K562 (cell line): ENCODE measurements around the gene ERCC6. TPM values are rescaled to one million over a fixed set of nuclear protein-coding genes. Genes with fewer than 3 reads are reported as not detected.

Experiments used
- BRF1 ChIP-seq: IDR thresholded peaks from 3 replicates; pipeline ENCODE4 v1.6.1; 2011; ENCODE audit warnings: borderline replicate concordance, mild to moderate bottlenecking; ENCODE audit not compliant: insufficient read length; ENCODE audit errors: extremely low read depth
- FUS ChIP-seq: fragments of 200-400 bp; formaldehyde crosslinking; optimal IDR thresholded peaks from 2 replicates; pipeline ENCODE3; 2017; ENCODE audit warnings: low read depth, low read length
- HMBOX1 ChIP-seq: sonication (generic); IDR thresholded peaks from 2 replicates; pipeline ENCODE4 v1.6.1; 2016
- JUND ChIP-seq, 2 experiments: IDR thresholded peaks; 2 replicates in 1 of 2; 3 replicates in 1 of 2; pipeline ENCODE4 v1.6.1; 2011; ENCODE audit warnings: borderline replicate concordance in 2 of 2, low read depth in 2 of 2, low read length in 2 of 2, improper control_type of control experiment in 1 of 2, missing biosample characterization in 1 of 2, missing genetic modification characterization in 1 of 2, missing genetic modification reagents in 1 of 2
- NCOR1 ChIP-seq: fragments of 450-650 bp; IDR thresholded peaks from 2 replicates; pipeline ENCODE4 v1.6.1; 2016; ENCODE audit warnings: mild to moderate bottlenecking, moderate library complexity
- PRDM10 ChIP-seq: fragments of 450-650 bp; IDR thresholded peaks from 2 replicates; pipeline ENCODE4 v1.6.1; 2018; ENCODE audit not compliant: partially characterized antibody
- SMAD4 ChIP-seq: fragments of 250-450 bp; sonication (Bioruptor Pico); conservative IDR thresholded peaks from 2 replicates; pipeline ENCODE4 v1.8.0; 2021; ENCODE audit warnings: inconsistent platforms, mild to moderate bottlenecking, moderate library complexity
- SMARCE1 ChIP-seq: fragments of 450-650 bp; IDR thresholded peaks from 2 replicates; pipeline ENCODE4 v1.7.1; 2016; ENCODE audit warnings: mild to moderate bottlenecking
- SP1 ChIP-seq: sonication (generic); formaldehyde crosslinking; IDR thresholded peaks from 2 replicates; pipeline ENCODE4 v1.8.1; 2022; ENCODE audit warnings: mild to moderate bottlenecking, missing genetic modification reagents
- SRF ChIP-seq, 2 experiments: fragments of 250-450, 450-650 bp in 1 of 2; sonication (Bioruptor Pico) in 1 of 2; sonication (generic) in 1 of 2; formaldehyde crosslinking; IDR thresholded peaks; 2 replicates each; pipeline versions ENCODE4 v1.5.0 to v1.5.1; 2020 to 2022; ENCODE audit warnings: mild to moderate bottlenecking in 1 of 2, missing genetic modification reagents in 1 of 2
- TBL1XR1 ChIP-seq, 2 experiments: IDR thresholded peaks; 2 replicates each; pipeline ENCODE4 v1.6.1; 2012; ENCODE audit warnings: improper control_type of control experiment in 2 of 2, low read length in 2 of 2, mild to moderate bottlenecking in 1 of 2
- TEAD4 ChIP-seq, 2 experiments: sonication (generic) in 1 of 2; formaldehyde crosslinking in 1 of 2; IDR thresholded peaks; 2 replicates each; pipeline versions ENCODE4 v1.6.1 to v1.8.0; 2012 to 2022; ENCODE audit warnings: borderline replicate concordance in 1 of 2, inconsistent platforms in 1 of 2, low read length in 1 of 2, mild to moderate bottlenecking in 1 of 2, missing genetic modification reagents in 1 of 2
- YY1 ChIP-seq, 3 experiments: IDR thresholded peaks; 2 replicates each; pipeline ENCODE4 v1.6.1; 2011; ENCODE audit warnings: low read length in 2 of 3, mild to moderate bottlenecking in 2 of 3, moderate library complexity in 2 of 3, borderline replicate concordance in 1 of 3, control low read depth in 1 of 3, low read depth in 1 of 3; ENCODE audit not compliant: insufficient read depth in 3 of 3, insufficient replicate concordance in 2 of 3, control insufficient read depth in 1 of 3, insufficient read length in 1 of 3; ENCODE audit errors: extremely low read depth in 1 of 3
- ZBTB33 ChIP-seq: sonication (generic); formaldehyde crosslinking; IDR thresholded peaks from 2 replicates; pipeline ENCODE4 v1.8.1; 2023; ENCODE audit warnings: mild to moderate bottlenecking, missing genetic modification reagents
- ZBTB34 ChIP-seq: fragments of 250-450 bp; sonication (Bioruptor Pico); IDR thresholded peaks from 2 replicates; pipeline ENCODE4 v1.8.0; 2021; ENCODE audit warnings: mild to moderate bottlenecking, moderate library complexity
- ZFPM2 ChIP-seq: fragments of 250-450 bp; sonication (Bioruptor Pico); IDR thresholded peaks from 2 replicates; pipeline ENCODE4 v1.5.1; 2022; ENCODE audit warnings: mild to moderate bottlenecking
- polyA plus RNA-seq, 8 experiments: library from polyadenylated mRNA; depleted of rRNA in 4 of 8; stranded (reverse) in 5 of 8; unstranded in 3 of 8; fragments of >200 nt; fragmentation: Nextera tagmentation in 2 of 8; fragmentation: Illumina TruSeq in 1 of 8; extraction: Ambion mirVana in 2 of 8; extraction: Trizol in 1 of 8; gene quantifications; 2 replicates each; pipeline versions ENCODE4 v1.2.1 to v1.2.3, GENCODE V29; 2011 to 2014; ENCODE audit warnings: inconsistent platforms in 1 of 8, missing spikeins in 1 of 8
- total RNA-seq, 7 experiments: library from RNA; depleted of rRNA in 6 of 7; stranded (reverse); fragments of >200 nt in 6 of 7; fragmentation: Illumina TruSeq in 2 of 7; extraction: Trizol in 2 of 7; gene quantifications; 2 replicates each; pipeline versions ENCODE4 v1.2.1 to v1.2.3, GENCODE V29; 2011 to 2021; ENCODE audit warnings: low replicate concordance in 1 of 7

ERCC6 gene
- total and polyA plus RNA-seq, 9 of the 15 experiments (the other 6 are each of a cell fraction or from before 2014, with no cell fraction given), result 7.8 to 17.7 (median 11.8) TPM

GRCh38 chr10:49527061-49527460, 11.9 kb downstream of the ERCC6 start (continued):
- TF ChIP-seq HMBOX1 (peak; percentile 64; the same call in 1 of the 2 replicates), SRF (CRISPR knock-in tag; IDR thresholded peaks at IDR 0.05) (no peak), SMARCE1 (0 out of 2 replicates have a peak, but pooled peaks have one; percentile 20), JUND (IDR thresholded peaks at IDR 0.05; ENCODE audit: borderline replicate concordance, low read depth, low read length) (no peak), JUND (tag; IDR thresholded peaks at IDR 0.05; ENCODE audit: borderline replicate concordance, low read depth, low read length) (peak; percentile 25; the same call in 1 of the 3 replicates), NCOR1 (peak; percentile 74), BRF1 (no peak), TBL1XR1 (IDR thresholded peaks at IDR 0.05; ENCODE audit: low read length in 2 of 2) (0 out of 4 replicates have a peak, but pooled peaks of 1 of the 2 experiments have one; percentile 40), ZFPM2 (no peak), SMAD4 (CRISPR knock-in tag) (peak; percentile 61; the same call in 1 of the 2 replicates), FUS (no peak), ZBTB34 (CRISPR knock-in tag) (no peak), PRDM10 (no peak), TEAD4 (IDR thresholded peaks at IDR 0.05; ENCODE audit: low read length) (peak; percentile 78), TEAD4 (CRISPR knock-in tag; IDR thresholded peaks at IDR 0.05; ENCODE audit: borderline replicate concordance) (no peak), ZBTB33 (CRISPR knock-in tag) (no peak), SP1 (no peak), YY1 (IDR thresholded peaks at IDR 0.05; ENCODE audit: borderline replicate concordance in 1 of 3, control insufficient read depth in 1 of 3, extremely low read depth in 1 of 3, insufficient read depth in 3 of 3, insufficient read length in 1 of 3, insufficient replicate concordance in 2 of 3, low read depth in 1 of 3, low read length in 2 of 3) (no peak)
